Astrocyte (in vitro differentiated cells and primary cell): Measurements from ENCODE around the gene CAMKK2. TPM values are rescaled to one million over a fixed set of nuclear protein-coding genes. Genes with fewer than 3 reads are reported as not detected.

Experiments used
- DNase-seq: peaks from one replicate; pipeline ENCODE4 v3.0.0-alpha.2; 2010; ENCODE audit warnings: low read depth
- FAIRE-seq: peaks from 2 replicates; lab custom pipeline; 2011; peaks lifted over from hg19 to GRCh38; lab: Jason Lieb, UNC
- H2AFZ ChIP-seq: 2 replicates; pipeline ENCODE4 v1.6.0; 2012; ENCODE audit warnings: low read depth, low read length, inconsistent platforms
- H3K27ac ChIP-seq: 2 replicates; pipeline ENCODE4 v1.5.1; 2011; ENCODE audit warnings: low read depth, low read length, inconsistent platforms
- H3K27me3 ChIP-seq: 2 replicates; pipeline ENCODE4 v1.6.0; 2011; ENCODE audit warnings: low read length, inconsistent platforms; ENCODE audit not compliant: insufficient read depth
- H3K36me3 ChIP-seq: 2 replicates; pipeline ENCODE4 v1.5.1; 2011; ENCODE audit warnings: low read length, inconsistent platforms; ENCODE audit not compliant: insufficient read depth
- H3K4me1 ChIP-seq: 2 replicates; pipeline ENCODE4 v1.5.1; 2011; ENCODE audit warnings: low read length, inconsistent platforms; ENCODE audit not compliant: insufficient read depth
- H3K4me2 ChIP-seq: 2 replicates; pipeline ENCODE4 v1.6.0; 2012; ENCODE audit warnings: low read length, inconsistent platforms
- H3K4me3 ChIP-seq: 2 replicates; pipeline ENCODE4 v1.5.1; 2011; ENCODE audit warnings: low read depth, mild to moderate bottlenecking, low read length, inconsistent platforms; ENCODE audit not compliant: insufficient read depth
- H3K79me2 ChIP-seq: 2 replicates; pipeline ENCODE4 v1.6.0; 2012; ENCODE audit warnings: mild to moderate bottlenecking, low read length, inconsistent platforms; ENCODE audit not compliant: insufficient read depth
- H3K9ac ChIP-seq: 2 replicates; pipeline ENCODE4 v1.6.0; 2012; ENCODE audit warnings: mild to moderate bottlenecking, low read length, inconsistent platforms
- H3K9me3 ChIP-seq: 2 replicates; pipeline ENCODE4 v1.5.1; 2012; ENCODE audit warnings: low read depth, mild to moderate bottlenecking, low read length, inconsistent platforms; ENCODE audit not compliant: insufficient read depth
- H4K20me1 ChIP-seq: 2 replicates; pipeline ENCODE4 v1.6.0; 2012; ENCODE audit warnings: low read length, inconsistent platforms; ENCODE audit not compliant: insufficient read depth
- H3K27ac Mint-ChIP-seq: one replicate; pipeline ENCODE4 v1.8.0; 2021; ENCODE audit warnings: mild to moderate bottlenecking, mixed read lengths; ENCODE audit not compliant: unreplicated experiment
- H3K27me3 Mint-ChIP-seq: one replicate; pipeline ENCODE4 v1.8.0; 2021; ENCODE audit warnings: low read depth, mixed read lengths; ENCODE audit not compliant: unreplicated experiment
- H3K36me3 Mint-ChIP-seq: one replicate; pipeline ENCODE4 v1.8.0; 2021; ENCODE audit warnings: low read depth, mixed read lengths; ENCODE audit not compliant: unreplicated experiment
- H3K4me1 Mint-ChIP-seq: one replicate; pipeline ENCODE4 v1.8.0; 2021; ENCODE audit warnings: low read depth, mixed read lengths; ENCODE audit not compliant: unreplicated experiment
- H3K4me3 Mint-ChIP-seq: one replicate; pipeline ENCODE4 v1.8.0; 2021; ENCODE audit warnings: mild to moderate bottlenecking, moderate library complexity, mixed read lengths; ENCODE audit not compliant: unreplicated experiment
- H3K9me3 Mint-ChIP-seq: one replicate; pipeline ENCODE4 v1.8.0; 2021; ENCODE audit warnings: mild to moderate bottlenecking, mixed read lengths; ENCODE audit not compliant: unreplicated experiment
- EZH2 ChIP-seq: IDR thresholded peaks from 2 replicates; pipeline ENCODE4 v1.6.1; 2012; ENCODE audit warnings: mild to moderate bottlenecking, low read length, inconsistent platforms; ENCODE audit not compliant: insufficient read depth
- total RNA-seq: library from RNA; stranded (reverse); gene quantifications from 2 replicates; pipeline ENCODE4 v1.2.1, GENCODE V29; 2021
- TF ChIP-seq, protein P1 (sequence below): IDR thresholded peaks from 2 replicates; pipeline ENCODE4 v1.5.1; 2011; ENCODE audit warnings: low read depth, mild to moderate bottlenecking, inconsistent platforms, low read length, moderate library complexity; ENCODE audit not compliant: insufficient read depth

The CAMKK2 gene
- total RNA-seq, 1 donor from 2014 or later: 22.0 TPM

DNA sequence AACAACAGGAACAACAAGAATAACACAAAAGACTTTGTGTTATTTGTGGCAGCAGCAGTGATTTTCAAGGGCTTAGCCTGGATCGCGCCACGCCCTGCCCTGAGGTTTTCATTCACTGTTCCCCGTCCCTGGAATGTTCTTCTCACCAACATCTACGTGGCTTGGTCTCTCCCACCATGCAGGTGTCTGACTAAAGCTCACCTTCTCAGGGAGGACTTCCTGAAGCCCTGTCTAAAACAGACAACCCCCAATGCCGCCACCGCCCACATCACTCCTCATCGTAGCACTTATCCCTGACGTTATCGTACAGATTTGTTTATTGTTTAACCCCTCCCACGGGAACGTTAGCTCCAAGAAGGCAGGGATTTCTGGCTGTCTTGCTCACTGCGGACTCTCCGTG, 46.1 kb downstream of the CAMKK2 start:
- H3K27ac ChIP-seq: no peak overlapping the region
- Mint-ChIP-seq H3K4me1 (no peaks in the 10 kb centered on the region), H3K27me3 (no peaks in the 10 kb centered on the region), H3K9me3 (no peaks in the 10 kb centered on the region), H3K4me3 (no peak overlapping the region), H3K36me3 (peaks cover 36% of the 10 kb centered on the region), H3K27ac (no peak overlapping the region)
- no peak for FAIRE-seq
- H3K79me2 ChIP-seq: no peaks in the 10 kb centered on the region
- no peaks in the 10 kb centered on the region for H3K27me3 ChIP-seq
- no peaks in the 10 kb centered on the region for H3K4me1 ChIP-seq
- no peak overlapping the region for H3K9ac ChIP-seq
- H2AFZ ChIP-seq: no peak overlapping the region
- no peaks in the 10 kb centered on the region for H4K20me1 ChIP-seq
- no peak for DNase-seq
- H3K9me3 ChIP-seq: no peaks in the 10 kb centered on the region
- H3K4me3 ChIP-seq: no peak overlapping the region
- peaks cover 7% of the 10 kb centered on the region for H3K36me3 ChIP-seq
- H3K4me2 ChIP-seq: no peak overlapping the region
- no peak for TF ChIP-seq EZH2
- TF ChIP-seq, protein P1, sequence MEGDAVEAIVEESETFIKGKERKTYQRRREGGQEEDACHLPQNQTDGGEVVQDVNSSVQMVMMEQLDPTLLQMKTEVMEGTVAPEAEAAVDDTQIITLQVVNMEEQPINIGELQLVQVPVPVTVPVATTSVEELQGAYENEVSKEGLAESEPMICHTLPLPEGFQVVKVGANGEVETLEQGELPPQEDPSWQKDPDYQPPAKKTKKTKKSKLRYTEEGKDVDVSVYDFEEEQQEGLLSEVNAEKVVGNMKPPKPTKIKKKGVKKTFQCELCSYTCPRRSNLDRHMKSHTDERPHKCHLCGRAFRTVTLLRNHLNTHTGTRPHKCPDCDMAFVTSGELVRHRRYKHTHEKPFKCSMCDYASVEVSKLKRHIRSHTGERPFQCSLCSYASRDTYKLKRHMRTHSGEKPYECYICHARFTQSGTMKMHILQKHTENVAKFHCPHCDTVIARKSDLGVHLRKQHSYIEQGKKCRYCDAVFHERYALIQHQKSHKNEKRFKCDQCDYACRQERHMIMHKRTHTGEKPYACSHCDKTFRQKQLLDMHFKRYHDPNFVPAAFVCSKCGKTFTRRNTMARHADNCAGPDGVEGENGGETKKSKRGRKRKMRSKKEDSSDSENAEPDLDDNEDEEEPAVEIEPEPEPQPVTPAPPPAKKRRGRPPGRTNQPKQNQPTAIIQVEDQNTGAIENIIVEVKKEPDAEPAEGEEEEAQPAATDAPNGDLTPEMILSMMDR: no peak

DNA sequence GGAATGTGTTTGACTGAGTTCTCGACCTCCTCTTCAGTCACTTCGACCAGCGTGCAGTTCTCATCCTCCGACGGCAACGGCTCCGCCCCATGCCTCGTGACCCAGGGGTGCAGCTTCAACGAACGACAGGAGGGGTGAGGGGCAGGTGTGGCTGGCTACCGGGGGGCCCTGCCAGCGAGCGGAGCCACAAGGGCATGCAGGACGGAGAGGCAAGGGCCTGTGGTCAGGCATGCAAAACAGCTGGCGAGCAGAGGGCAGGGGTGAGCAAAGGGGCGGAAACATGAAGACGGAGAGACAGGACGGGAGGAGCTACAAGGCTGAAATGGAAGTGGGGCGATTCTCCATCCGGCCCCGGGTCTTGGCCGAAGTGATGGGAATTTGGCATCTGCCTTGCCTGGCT, 47.9 kb downstream of the CAMKK2 start:
- H3K79me2 ChIP-seq: no peaks in the 10 kb centered on the region
- no peak for FAIRE-seq
- H3K27me3 ChIP-seq: no peaks in the 10 kb centered on the region
- DNase-seq: no peak
- Mint-ChIP-seq H3K27me3 (no peaks in the 10 kb centered on the region), H3K4me3 (no peak overlapping the region), H3K9me3 (no peaks in the 10 kb centered on the region), H3K36me3 (peaks cover 31% of the 10 kb centered on the region), H3K27ac (no peak overlapping the region), H3K4me1 (no peaks in the 10 kb centered on the region)
- TF ChIP-seq EZH2: no peak
- TF ChIP-seq, protein P1: no peak
- H3K27ac ChIP-seq: no peak overlapping the region
- no peak overlapping the region for H2AFZ ChIP-seq
- H4K20me1 ChIP-seq: no peaks in the 10 kb centered on the region
- no peak overlapping the region for H3K4me2 ChIP-seq
- no peaks in the 10 kb centered on the region for H3K4me1 ChIP-seq
- no peaks in the 10 kb centered on the region for H3K9me3 ChIP-seq
- peaks cover 4% of the 10 kb centered on the region for H3K36me3 ChIP-seq
- H3K4me3 ChIP-seq: no peak overlapping the region
- no peak overlapping the region for H3K9ac ChIP-seq

DNA sequence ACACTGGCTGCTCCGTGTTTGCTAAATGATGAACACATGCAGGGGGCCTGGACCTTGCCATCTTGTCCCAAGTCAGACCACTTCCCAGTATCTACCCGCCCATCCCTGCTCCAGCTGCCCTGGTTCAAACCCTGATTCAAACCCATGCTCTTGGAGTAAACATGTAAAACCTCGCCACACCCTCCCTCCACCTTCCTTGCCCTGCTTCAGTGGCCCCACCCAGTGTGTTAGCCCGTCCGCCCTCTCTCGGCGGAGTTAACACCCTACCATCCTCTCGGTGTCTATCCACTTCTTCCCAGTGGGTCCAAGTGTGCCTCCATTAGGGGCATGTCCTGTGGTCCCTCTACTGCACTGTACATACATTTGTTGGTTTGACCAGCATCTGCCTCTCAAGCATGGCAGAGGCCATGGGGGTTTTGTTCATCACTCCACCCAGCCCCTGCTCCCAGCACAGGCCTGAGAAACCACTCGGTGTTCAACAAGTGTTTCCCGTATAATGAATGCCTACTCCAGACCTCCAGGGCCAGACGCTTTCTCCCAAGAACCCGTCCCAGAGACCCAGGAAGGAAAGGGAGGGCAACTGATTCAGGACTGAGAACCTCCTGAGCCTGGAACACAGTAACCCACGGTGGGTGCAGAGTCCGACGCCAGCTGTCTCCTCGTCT, 49.5 kb downstream of the CAMKK2 start:
- H3K27ac Mint-ChIP-seq: no peak overlapping the region
- no peaks in the 10 kb centered on the region for H3K4me1 Mint-ChIP-seq
- no peak for FAIRE-seq

More for the DNA sequence above, 49.5 kb downstream of the CAMKK2 start:
- no peaks in the 10 kb centered on the region for H3K27me3 ChIP-seq
- H3K27ac ChIP-seq: no peak overlapping the region
- H3K79me2 ChIP-seq: no peaks in the 10 kb centered on the region
- no peaks in the 10 kb centered on the region for H3K9me3 Mint-ChIP-seq
- no peak overlapping the region for H3K4me2 ChIP-seq
- H3K9me3 ChIP-seq: no peaks in the 10 kb centered on the region
- H3K4me3 ChIP-seq: no peak overlapping the region
- no peaks in the 10 kb centered on the region for H3K27me3 Mint-ChIP-seq
- H3K36me3 ChIP-seq: no peaks in the 10 kb centered on the region
- H3K4me1 ChIP-seq: no peaks in the 10 kb centered on the region
- peaks cover 20% of the 10 kb centered on the region for H3K36me3 Mint-ChIP-seq
- DNase-seq: no peak
- no peak for TF ChIP-seq EZH2
- TF ChIP-seq, protein P1: no peak
- H3K4me3 Mint-ChIP-seq: no peak overlapping the region
- H4K20me1 ChIP-seq: no peaks in the 10 kb centered on the region
- H3K9ac ChIP-seq: no peak overlapping the region
- H2AFZ ChIP-seq: no peak overlapping the region
